ENCODE results near the gene COL13A1.

DNA sequence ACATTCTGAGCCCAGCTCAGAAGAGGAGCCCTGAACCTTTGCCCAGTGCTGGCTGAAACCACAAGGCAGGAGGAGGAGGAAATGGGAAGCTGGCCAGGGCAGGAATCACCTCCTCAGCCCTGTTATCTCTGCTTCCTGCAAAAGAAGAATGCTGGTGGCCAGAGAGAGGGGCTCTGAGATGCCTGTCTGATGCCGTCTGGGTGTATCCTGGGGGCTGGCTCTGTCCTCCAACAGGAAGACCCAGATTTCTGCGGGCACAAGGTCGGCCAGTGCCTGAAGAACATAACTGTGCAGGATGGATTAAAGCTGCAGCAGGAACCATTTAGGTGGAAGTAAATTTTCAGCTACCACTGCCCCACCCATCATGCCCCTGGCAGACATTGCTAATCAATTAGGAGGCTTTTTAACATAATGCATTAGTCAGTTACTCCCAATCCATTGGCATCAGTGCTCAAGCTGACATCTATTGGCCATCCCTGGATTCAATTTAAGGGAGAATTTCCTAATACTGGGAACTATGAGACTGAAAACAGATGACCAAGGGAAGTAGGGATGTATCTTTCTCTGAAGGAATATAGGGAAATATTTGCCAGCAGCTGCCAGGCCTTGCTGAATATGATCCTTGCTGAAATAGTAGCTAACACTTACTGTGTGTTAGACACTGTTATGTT is 67.7 kb downstream of the COL13A1 start:
- no peak for TF ChIP-seq SUZ12 (IDR thresholded peaks at IDR 0.05)
- TF ChIP-seq ARNT (IDR thresholded peaks at IDR 0.05) = no peak
- TF ChIP-seq CTBP1 (IDR thresholded peaks at IDR 0.05; ENCODE audit: borderline replicate concordance) = no peak
- TF ChIP-seq BHLHE40 (IDR thresholded peaks at IDR 0.05; ENCODE audit: borderline replicate concordance) = no peak
- TF ChIP-seq TARDBP (IDR thresholded peaks at IDR 0.05) = no peak
- TF ChIP-seq SP1 (IDR thresholded peaks at IDR 0.05) = no peak
- TF ChIP-seq FOXM1 (IDR thresholded peaks at IDR 0.05; ENCODE audit: borderline replicate concordance) = no peak

Data from HEK293T (cell line).